Dedifferentiated amniotic fluid mesenchymal stem cell (primary cell): Measurements from ENCODE around the gene ITGA11.

Experiments
- DNase-seq: peaks from one replicate; pipeline ENCODE4 v3.0.0-alpha.2; 2016; ENCODE audit errors: extremely low spot score

ITGA11 gene, protein sequence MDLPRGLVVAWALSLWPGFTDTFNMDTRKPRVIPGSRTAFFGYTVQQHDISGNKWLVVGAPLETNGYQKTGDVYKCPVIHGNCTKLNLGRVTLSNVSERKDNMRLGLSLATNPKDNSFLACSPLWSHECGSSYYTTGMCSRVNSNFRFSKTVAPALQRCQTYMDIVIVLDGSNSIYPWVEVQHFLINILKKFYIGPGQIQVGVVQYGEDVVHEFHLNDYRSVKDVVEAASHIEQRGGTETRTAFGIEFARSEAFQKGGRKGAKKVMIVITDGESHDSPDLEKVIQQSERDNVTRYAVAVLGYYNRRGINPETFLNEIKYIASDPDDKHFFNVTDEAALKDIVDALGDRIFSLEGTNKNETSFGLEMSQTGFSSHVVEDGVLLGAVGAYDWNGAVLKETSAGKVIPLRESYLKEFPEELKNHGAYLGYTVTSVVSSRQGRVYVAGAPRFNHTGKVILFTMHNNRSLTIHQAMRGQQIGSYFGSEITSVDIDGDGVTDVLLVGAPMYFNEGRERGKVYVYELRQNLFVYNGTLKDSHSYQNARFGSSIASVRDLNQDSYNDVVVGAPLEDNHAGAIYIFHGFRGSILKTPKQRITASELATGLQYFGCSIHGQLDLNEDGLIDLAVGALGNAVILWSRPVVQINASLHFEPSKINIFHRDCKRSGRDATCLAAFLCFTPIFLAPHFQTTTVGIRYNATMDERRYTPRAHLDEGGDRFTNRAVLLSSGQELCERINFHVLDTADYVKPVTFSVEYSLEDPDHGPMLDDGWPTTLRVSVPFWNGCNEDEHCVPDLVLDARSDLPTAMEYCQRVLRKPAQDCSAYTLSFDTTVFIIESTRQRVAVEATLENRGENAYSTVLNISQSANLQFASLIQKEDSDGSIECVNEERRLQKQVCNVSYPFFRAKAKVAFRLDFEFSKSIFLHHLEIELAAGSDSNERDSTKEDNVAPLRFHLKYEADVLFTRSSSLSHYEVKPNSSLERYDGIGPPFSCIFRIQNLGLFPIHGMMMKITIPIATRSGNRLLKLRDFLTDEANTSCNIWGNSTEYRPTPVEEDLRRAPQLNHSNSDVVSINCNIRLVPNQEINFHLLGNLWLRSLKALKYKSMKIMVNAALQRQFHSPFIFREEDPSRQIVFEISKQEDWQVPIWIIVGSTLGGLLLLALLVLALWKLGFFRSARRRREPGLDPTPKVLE

DNA sequence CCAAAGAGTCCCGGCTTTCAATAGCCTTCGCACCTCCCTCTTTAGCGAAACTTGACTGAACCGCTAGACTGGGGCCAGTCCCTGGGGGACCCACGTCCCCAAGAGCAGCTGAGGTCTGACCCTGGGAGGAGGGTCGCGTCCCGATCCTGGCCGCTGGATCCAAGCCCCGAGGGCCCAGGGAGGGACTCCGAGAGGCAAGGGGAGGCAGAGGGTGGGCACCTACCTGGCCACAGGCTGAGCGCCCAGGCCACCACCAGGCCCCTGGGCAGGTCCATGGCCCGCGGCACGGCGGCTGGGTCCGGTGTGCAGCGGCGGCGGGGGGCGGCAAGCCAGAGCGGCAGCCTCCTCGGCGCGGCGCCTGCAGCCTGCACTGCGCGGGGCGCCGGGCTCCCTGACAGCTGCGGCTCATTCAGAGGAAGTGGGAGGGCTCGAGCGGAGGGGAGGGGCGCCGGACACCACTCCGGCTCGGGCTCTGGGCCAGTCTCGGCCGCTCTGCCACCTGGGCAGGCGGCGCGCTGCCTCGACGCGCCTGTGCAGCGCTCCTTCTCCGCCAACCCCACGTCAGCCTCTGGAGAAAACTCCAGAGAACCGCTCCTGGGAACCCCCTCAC, at the start of gene ITGA11:
Gene ITGA11, minus strand, starts transcription at position 372 of the 610 bp plus-strand sequence. Its CDS starts 97 bp downstream, at position 275.
- DNase-seq = peak; percentile 61

DNA sequence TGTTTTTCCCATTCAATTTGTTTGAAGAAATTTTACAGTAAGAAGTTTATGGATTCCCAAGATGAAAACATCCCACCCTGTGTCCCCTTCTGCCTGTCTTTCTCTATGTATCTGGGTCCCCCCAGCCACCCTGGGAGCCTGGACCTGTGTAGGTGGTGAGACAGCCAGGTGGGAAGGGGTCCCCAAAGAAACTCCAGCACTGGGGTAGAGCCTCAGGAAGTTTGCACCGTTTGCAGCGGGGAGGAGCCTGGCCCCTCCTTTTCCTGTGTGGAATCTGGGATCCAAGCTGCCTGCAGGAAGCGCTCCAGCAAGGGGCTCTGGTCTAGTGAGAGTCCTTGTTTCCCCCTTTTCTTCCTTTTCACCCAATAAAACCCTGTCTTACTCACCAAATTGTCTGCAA, 49.4 kb upstream of the ITGA11 start:
- no peak for DNase-seq

DNA sequence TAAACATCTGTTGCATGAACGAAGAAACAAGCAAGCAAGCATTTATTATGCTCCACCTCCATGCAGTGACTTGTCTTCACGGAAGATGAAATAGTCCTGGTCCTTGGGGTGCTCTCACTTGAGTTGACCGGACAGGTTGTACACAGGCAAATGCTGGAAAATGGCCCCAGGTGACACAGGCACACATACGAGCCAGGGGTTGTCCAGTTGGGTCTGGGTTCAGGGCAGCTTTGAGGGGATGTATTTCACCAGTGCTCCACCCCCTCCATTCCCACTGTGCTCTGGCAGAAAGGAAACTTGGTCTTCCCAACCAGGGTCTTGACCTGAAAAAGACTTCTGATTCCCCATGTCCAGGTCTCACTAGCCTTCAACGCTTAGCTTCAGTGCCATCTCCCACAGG, 48.3 kb upstream of the ITGA11 start:
- no peak for DNase-seq

DNA sequence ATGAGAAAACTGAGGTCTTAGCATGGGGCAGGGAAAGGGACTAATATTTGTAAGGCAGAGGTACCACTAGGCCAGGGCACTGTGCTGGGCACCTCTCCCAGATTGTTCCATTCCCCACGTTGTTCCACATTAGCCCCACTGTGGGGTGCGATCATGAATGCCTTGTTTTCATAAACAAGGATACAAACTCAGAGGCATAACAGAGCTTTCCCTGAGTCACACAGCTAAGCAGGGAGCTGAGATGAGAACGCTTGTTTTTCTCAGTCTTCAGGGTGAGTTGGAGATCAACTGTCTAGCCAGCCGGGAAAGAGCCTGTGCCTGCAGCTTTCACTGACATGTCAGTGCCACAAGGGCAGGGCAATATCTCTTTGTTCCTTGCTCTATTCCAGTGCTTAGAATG, 47.9 kb upstream of the ITGA11 start:
- DNase-seq = no peak

DNA sequence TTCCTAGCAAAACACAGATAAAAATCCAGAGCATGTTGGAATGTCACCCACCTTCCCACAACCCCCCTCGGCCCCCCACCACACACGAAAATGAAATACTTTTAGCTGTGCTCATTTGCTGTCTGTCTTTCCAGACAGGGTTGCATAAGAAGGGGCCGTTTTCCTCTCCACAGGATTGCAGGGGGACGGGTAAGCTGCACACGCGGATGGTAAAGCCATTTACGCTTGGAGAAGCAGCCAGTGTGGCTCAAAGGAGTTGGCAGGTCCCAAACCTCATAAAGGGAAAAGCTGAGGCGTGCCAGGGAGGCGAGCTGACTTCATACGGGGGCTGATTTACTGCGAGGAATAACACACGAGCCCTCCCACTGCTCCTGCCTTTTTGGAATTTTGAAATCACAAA, 47.4 kb upstream of the ITGA11 start:
- DNase-seq = peak; percentile 68

DNA sequence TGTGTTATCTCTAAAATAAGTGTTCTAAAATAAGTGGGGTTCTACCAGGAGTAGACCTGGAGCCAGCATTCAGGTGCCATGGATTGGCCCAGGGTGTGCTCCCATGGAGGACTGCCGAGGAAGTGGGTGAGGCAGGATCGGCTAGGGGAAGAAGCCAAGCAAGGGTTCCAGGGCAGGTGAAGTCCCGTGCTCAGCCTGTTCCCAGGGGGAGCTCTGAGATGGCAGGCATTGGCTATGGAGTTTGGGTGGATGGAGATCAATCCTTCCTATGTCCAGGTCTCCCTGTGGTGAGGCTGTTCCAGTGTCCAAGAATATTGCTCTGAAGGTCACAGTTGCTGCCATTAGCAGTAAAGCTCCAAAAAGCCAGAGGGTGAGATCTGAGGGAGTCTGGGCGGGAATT, 46.9 kb upstream of the ITGA11 start:
- DNase-seq = no peak

DNA sequence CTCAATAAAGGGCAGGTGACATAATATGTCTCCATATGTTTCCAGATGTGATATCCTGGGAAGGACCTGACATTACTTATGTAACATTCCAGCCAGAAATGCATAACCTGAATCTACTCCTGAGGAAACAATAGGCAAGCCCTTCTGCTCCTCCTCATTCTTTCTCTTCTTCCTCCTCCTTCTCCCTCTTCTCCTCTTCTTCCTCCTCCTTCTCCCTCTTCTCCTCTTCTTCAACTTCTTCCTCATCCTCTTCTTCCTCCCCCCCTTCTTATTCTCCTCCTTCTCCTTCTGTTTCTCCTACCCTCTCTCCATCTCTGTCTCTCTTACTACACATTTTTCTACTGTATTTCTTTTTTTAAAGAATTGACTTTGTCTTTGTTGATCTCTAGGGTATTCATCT, 43.5 kb upstream of the ITGA11 start:
- DNase-seq = no peak

DNA sequence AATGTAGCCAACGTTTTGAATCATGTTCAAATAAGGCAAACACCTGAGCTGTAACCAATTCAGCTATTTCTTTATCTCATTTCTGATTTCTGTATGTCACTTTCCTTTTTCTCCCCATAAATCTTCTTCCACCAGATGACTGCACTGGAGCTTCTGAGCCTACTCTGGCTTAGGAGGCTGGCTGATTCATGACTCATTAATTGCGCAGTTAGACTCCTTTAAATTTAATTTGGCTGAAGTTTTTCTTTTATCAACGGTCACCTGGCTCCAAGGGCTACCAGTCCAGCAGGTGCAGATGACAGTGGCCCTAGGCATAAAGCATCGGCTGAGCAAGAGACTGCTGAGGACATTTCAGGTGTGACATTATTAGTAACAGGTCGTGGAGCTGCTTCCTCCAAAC, 39.6 kb upstream of the ITGA11 start:
- DNase-seq = no peak

DNA sequence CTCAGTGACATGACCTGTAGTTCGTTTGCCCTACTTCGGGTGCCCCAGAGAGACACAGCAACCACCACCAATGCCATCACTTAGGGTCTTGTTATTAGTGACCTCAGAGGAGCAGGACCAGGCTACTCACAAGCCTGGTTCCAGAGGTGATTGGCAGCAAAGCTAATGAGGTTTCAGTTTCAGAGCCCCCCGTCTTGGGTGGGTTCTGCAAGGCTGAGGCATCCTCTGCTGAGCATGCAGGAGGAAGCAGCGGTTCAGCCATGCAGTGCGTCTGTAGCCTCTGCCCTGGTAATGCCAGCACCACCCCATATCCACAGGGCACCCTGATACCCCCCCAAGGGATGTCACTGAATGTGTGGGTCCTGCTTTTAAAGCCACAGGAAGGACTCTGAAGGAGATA, 39.0 kb upstream of the ITGA11 start:
- DNase-seq = no peak

DNA sequence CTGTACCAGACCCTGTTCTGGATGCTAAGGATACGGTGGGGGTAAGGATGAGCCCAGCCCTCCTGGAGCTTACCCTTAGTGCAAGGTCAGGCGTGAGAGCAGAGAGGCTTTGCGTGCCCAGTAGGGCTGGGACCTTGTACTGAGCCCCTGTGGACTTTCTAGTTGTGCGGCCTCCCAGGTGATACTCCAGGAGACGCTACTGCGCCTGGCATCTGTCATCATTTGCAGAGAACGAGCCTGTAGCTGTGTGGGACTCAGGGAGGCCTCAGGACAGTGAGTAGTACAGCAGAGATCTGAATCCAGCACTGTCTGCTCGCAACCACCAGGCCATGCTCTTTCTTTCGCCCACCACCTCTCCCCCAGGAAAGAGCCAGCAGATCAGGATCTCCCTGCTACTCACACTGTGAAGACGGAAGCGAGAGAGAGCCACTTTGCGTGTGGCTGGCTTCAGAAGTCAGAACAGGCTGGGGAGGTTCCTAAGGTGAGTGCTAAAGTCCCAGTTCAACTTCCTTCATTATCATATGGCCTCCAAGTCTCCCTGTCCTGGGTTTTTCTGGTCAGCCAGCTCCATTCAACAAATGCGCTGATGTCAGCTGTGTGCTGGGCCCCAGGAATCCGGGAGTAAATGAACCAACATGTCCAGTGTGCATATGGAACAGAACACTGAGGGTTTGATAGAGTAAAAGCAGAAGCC, 38.2 kb upstream of the ITGA11 start:
- DNase-seq = no peak

DNA sequence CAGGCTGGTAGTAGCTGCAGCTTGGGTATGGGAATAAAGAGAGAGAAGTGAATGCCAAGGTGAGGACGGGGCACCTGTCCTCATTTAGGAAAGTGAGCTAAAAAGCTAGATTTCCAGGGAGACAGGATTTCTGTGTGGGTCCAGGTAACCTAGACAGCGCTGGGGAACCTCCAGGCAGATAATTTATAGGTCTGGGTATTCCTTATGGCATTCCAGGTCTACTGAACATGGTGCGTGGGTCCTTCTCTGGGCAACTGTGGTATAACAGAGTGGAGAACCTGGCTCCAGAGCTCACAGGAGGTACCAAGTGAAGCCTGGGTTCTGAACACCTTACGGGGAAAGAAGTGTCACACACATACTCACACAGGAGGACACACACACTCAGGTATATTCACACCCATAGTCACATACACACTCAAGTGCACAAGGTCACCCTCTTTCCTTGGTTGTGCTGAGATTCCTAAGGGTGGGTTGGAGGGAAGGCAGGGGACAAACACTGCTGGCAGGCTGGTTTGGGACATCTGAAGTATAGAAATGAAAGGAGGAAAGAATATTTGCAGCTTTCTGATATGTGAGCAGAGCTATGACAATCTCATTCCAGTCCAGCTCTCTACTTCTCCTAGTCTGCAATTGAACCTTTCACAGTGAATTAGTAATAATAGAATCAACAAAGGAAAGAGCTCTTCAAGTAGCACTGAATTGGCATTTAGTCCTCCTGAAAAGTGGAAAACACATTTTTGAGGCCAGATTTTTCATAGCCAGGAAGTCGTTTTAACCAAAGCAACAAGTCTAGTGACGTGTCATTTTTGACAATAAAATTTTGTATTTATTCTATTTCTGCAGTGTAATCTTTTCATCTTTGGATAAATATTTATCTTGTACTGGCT, 37.4 kb upstream of the ITGA11 start:
- DNase-seq = no peak

DNA sequence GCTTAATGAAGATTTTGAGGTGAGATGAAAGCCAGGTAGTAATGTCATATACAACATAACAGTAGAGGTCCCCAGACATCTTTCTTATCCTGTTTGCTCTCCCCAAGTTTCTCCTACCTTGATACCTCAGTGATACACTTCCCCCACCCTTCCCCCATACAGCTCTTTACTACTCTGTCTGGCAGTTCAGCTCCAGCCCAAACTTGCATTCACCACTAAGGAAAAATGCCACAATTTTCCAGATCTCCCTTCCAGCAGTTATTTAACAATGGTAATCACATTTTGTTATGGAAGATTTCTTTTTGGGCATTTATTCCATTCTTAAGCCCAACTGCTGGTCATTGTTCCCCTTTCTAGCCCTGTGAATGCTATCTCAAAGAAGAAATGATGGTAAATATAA, 34.9 kb upstream of the ITGA11 start:
- no peak for DNase-seq

DNA sequence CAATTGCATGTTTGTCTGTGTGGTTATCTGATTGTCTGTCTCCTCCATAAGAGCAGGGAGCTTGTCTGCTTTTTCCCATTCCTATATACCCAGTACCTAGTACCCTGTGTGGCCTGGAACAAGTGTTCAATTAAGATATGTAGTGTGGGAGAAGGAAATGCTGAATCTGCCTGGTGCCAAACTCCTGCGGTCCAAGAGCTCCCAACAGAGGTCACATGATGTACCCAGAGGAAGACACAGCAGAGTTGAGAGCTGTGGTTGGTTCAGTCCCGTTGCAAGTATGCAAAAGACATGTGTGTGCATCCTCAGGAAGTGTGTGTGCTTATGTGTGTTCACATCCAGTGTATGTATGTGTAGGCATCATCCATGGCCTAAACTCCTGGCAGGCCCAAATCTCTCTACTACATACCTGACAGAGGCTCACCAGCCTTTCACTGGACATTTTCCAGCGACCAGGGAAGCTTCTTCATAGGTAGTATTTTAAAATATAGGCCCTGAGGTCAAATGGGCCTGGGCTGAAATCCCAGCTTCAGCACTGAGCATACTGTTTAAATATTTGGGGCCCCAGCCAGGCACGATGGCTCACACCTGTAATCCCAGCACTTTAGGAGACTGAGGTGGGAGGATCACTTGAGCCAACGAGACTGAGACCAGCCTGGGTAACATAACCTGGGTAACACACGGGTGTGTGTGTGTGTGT, 34.0 kb upstream of the ITGA11 start:
- no peak for DNase-seq

DNA sequence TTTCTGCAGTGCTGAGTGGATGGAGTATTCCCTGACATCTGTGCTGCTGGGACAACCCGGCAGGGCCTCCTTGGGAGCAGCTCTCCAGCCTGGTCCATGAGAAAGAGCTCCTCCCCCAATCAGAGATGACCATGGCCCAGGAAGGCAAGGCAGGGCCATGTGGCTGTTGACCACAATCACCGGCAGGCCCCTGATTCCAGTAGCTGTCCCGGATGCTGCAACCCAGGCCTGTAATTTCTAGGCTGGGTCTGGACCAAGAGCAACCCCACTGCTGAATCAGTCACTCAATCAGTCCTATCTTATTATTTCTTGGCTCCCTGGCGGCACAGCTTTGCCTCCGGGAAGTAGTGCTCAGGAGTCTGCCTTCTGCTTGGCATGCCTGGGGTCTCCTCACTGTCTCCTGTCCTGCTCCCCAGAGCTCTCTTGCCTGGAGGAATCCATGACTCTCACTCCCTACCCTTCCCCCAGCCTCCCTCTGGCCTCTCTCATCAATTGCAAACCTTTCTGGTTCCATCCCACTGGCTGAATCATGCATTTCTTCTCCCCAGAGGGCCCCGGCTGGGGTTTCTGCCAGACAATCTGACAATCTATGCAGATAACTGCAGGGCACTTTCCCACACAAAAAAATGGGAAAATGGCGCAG, 32.6 kb upstream of the ITGA11 start:
- DNase-seq = no peak

DNA sequence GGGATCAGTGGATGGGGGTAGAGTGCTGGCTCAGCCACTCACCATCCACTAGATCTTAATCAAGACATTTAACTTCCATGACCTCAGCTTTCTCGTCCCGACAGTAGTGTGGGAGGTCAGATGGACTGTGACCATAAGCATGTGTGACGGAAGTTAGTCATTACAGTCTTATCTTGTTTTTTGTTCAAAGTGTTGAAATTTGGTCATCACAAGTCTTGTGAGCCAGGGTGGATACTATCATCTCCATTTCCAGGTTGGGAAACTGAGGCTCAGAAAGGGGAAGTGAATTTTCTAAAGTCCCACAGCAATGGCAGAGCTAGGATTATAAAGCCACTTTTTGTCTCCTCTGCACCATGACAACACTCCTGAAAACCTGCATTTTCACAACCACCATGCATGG, 32.0 kb upstream of the ITGA11 start:
- DNase-seq = no peak

DNA sequence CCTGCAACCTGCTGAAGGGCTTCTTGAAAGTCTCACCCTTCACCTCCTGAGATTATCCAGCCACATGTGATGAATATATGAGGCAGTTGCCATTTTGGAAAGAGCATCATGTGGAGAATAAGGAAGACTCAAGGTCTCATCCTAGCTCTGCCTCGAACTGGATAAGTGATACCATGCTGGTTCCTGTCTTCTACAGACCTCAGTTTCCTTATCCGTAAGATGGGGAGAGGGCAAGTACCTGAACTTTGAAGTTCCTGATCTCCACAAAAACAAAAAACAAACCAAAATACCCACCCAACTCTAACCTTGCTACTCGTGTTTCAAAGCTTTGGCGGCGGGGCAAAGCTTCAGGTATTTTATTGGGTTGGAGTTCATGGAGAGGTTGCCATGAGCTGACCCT, 31.5 kb upstream of the ITGA11 start:
- no peak for DNase-seq

DNA sequence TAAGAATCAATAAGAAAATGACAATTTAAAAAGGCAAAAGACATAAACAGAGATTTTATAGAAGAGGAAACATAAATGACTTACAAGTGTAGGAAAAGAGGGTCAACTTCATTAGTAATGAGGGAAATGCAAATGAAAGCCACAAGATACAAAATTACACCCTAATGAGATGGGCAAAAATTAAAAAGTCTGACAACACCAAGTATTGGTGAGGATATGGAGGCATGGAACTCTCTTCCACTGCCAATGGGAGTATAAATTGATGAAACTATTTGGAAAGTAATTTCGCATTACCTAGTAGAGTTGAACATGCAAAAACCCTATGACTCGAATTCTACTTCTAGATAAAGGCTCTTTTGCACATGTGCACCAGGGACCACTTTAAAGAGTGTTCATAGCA, 28.2 kb upstream of the ITGA11 start:
- DNase-seq = no peak

DNA sequence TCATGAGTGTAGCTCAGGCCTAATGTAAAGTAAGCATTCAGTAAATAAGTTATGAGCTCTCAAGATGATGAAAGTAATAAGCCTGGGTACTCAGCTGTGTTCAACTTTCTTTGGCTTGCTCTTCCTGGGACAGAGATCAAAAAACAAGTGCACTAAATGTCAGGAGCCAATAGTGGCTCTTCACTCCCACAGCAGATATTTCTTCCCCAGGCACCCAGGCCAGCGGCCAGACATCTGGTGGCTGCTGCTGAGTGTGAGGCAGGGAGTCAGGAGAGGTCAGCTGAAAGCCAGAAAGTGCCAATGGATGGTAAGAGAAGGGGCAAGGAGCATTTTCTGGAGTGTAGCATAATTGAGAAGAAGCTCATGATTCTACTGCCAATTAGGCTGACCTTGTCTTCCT, 18.2 kb upstream of the ITGA11 start:
- no peak for DNase-seq

DNA sequence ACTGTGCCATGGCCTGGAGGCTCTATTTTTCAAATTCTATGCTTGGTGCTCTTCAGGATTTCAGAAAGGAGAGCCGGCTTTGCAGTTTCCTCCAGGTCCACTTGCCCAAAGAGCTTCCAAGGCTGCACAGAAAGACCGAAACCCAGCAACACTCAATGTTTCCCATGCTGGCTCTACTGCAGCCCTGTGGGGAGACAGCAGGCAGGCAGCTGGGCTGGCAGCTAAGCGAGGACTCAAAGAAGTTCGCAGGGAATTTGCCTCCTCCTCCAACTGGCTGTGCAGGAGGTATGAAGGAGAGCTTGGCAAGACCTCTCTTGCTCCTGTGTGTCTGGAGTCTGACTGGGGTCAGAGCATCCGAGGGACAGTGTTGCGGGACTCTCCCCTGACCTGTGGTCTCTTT, 17.4 kb upstream of the ITGA11 start:
- no peak for DNase-seq
